Transverse colon (tissue), 4 donors: ENCODE measurements around the gene TCERG1L. TPM values are rescaled to one million over a fixed set of nuclear protein-coding genes. Genes with fewer than 3 reads are reported as not detected.

ENCODE experiments used
- DNase-seq: peaks from one replicate; pipeline ENCODE4 v3.0.0-alpha.2; 2019
- H3K27ac ChIP-seq, 4 donors: fragments of 200-600 bp; sonication (generic); 2 replicates each; pipeline ENCODE4 v1.5.1; 2016 to 2018; ENCODE audit warnings: inconsistent platforms in 4 of 4
- H3K27me3 ChIP-seq: fragments of 200-600 bp; sonication (generic); 2 replicates; pipeline ENCODE4 v1.5.1; 2017; ENCODE audit warnings: inconsistent platforms
- H3K36me3 ChIP-seq, 4 donors: fragments of 200-600 bp; sonication (generic); 2 replicates each; pipeline ENCODE4 v1.5.1; 2017 to 2019; ENCODE audit warnings: inconsistent platforms in 4 of 4
- H3K4me1 ChIP-seq, 4 donors: fragments of 200-600 bp; sonication (generic); 2 replicates each; pipeline ENCODE4 v1.5.1; 2017 to 2020; ENCODE audit warnings: inconsistent platforms in 4 of 4
- H3K4me3 ChIP-seq, 4 donors: fragments of 200-600 bp; sonication (generic); 1 replicate in 1 of 4; 2 replicates in 3 of 4; pipeline versions ENCODE4 v1.5.1 to v1.6.1; 2017 to 2019; ENCODE audit warnings: inconsistent platforms in 4 of 4
- H3K9me3 ChIP-seq, 2 donors: fragments of 200-600 bp; sonication (generic); 2 replicates each; pipeline ENCODE4 v1.5.1; 2017 to 2019; ENCODE audit warnings: inconsistent platforms in 2 of 2
- EP300 ChIP-seq: sonication (generic); formaldehyde crosslinking; IDR thresholded peaks from one replicate; pipeline ENCODE4 v1.6.1; 2017; ENCODE audit warnings: antibody characterized with exemption, low read depth
- POLR2A ChIP-seq: fragments of 450-650 bp; IDR thresholded peaks from one replicate; pipeline ENCODE4 v1.6.1; 2016; ENCODE audit warnings: antibody characterized with exemption, mild to moderate bottlenecking, moderate library complexity
- POLR2AphosphoS5 ChIP-seq, 3 donors: sonication (generic); formaldehyde crosslinking; IDR thresholded peaks; one replicate each; pipeline ENCODE4 v1.6.1; 2016; ENCODE audit warnings: antibody characterized with exemption in 3 of 3
- WGBS, 2 donors: methylation state at CpG; one replicate each; pipeline ENCODE4 v1.1.5; 2018; ENCODE audit warnings: low coverage in 1 of 2; 5-methylcytosine and 5-hydroxymethylcytosine counted together
- in situ Hi-C, 4 donors: fragments of 200-750 bp; cut with MboI; loops; one replicate each; pipeline versions ENCODE4 v1.15.0 to v1.15.1; 2017; ENCODE audit warnings: low sequenced_read_pairs in 3 of 4, low pct_ligation_motif_present in 1 of 4, low pct_unique_long_range_greater_than_20kb in 1 of 4
- intact Hi-C: fragments of 100-400 bp; cut with DNase I; formaldehyde crosslinking; loops from one replicate; pipeline ENCODE4 v1.15.1; 2023; ENCODE audit warnings: low total_unique reads
- total RNA-seq, 4 donors: library from RNA; depleted of rRNA; stranded (reverse); fragments of >200 nt; gene quantifications; one replicate each; pipeline ENCODE4 v1.1.0, GENCODE V29; 2016
- TF ChIP-seq, protein P1 (sequence below), 5 experiments: fragments of 200-600 bp in 3 of 5; fragments of 450-650 bp in 2 of 5; sonication (generic) in 3 of 5; IDR thresholded peaks; 1 replicate in 2 of 5; 2 replicates in 3 of 5; pipeline ENCODE4 v1.5.1; 2016 to 2017; ENCODE audit warnings: antibody characterized with exemption in 5 of 5, inconsistent platforms in 3 of 5, mild to moderate bottlenecking in 2 of 5, moderate library complexity in 1 of 5

The TCERG1L gene
- total RNA-seq, 4 donors from 2014 or later, result 0.16 TPM; not detected in 3

DNA sequence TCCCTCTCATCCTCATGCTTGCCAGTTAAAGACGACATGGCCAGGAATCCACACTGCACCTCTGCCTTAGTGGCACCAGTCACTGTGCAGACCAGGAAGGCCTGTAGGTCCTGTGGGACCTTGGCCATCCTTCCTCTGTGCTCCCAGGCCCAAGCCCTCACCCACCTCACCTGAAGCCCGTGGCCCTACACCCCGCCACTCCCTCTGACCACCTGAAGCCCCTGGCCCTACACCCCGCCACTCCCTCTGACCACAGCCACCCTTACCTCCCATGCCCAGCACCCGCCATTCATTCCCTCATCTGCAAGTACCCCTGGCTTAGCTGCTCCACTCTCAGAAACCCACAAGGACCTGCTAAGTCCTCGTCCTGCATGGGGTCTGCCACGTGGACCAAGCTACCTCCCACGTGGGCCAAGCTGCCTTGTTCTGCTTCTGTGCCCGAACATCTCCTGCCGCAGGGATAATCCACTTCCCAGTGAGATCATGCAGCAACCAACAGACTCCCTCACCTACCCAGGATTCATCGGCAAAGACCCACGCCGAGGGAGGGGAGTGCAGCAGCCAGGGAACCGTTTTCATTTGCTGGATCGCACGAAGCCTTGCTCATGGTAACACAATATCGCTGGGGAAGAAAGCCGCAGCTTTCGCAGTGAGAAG is 151.2 kb downstream of the TCERG1L start:
- no peak for TF ChIP-seq POLR2AphosphoS5 (IDR thresholded peaks at IDR 0.05)
- no peak for TF ChIP-seq POLR2A
- no peak for TF ChIP-seq EP300
- TF ChIP-seq, protein P1, sequence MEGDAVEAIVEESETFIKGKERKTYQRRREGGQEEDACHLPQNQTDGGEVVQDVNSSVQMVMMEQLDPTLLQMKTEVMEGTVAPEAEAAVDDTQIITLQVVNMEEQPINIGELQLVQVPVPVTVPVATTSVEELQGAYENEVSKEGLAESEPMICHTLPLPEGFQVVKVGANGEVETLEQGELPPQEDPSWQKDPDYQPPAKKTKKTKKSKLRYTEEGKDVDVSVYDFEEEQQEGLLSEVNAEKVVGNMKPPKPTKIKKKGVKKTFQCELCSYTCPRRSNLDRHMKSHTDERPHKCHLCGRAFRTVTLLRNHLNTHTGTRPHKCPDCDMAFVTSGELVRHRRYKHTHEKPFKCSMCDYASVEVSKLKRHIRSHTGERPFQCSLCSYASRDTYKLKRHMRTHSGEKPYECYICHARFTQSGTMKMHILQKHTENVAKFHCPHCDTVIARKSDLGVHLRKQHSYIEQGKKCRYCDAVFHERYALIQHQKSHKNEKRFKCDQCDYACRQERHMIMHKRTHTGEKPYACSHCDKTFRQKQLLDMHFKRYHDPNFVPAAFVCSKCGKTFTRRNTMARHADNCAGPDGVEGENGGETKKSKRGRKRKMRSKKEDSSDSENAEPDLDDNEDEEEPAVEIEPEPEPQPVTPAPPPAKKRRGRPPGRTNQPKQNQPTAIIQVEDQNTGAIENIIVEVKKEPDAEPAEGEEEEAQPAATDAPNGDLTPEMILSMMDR (IDR thresholded peaks at IDR 0.05), result no peak
- Histone ChIP-seq H3K27ac (no peak overlapping the region), H3K4me3 (no peak overlapping the region), H3K36me3 (no peaks in the 10 kb centered on the region), H3K27me3 (no peaks in the 10 kb centered on the region), H3K4me1 (no peaks in the 10 kb centered on the region), H3K9me3 (no peaks in the 10 kb centered on the region)
- intact Hi-C loops, result no loop called here
- WGBS, 2 donors, result 87 to 90% methylated on average over 2 to 19 of the region's 19 CpGs
- DNase-seq, result no peak
- in situ Hi-C loops, result no loop called here

GRCh38 chr10:131159771-131160170 is 151.8 kb downstream of the TCERG1L start:
- H3K36me3 ChIP-seq, result no peaks in the 10 kb centered on the region
- intact Hi-C loops (no loop called here), in situ Hi-C loops (no loop called here)
- WGBS, 2 donors, result 80 to 82% methylated on average over 3 to 9 of the region's 9 CpGs
- H3K4me3 ChIP-seq, result no peak overlapping the region
- DNase-seq, result no peak
- TF ChIP-seq, protein P1 (IDR thresholded peaks at IDR 0.05), result no peak
- TF ChIP-seq POLR2AphosphoS5 (IDR thresholded peaks at IDR 0.05) (no peak), EP300 (no peak), POLR2A (no peak)
- no peak overlapping the region for H3K27ac ChIP-seq
- H3K9me3 ChIP-seq, result no peaks in the 10 kb centered on the region
- no peaks in the 10 kb centered on the region for H3K4me1 ChIP-seq
- H3K27me3 ChIP-seq, result no peaks in the 10 kb centered on the region

- in situ Hi-C loops (no loop called here), intact Hi-C loops (no loop called here)
- H3K4me3 ChIP-seq, result no peak overlapping the region
- H3K27ac ChIP-seq, result no peak overlapping the region
- no peaks in the 10 kb centered on the region for H3K9me3 ChIP-seq
- DNase-seq, result no peak
- 87% methylated on average over 17 of the region's 17 CpGs; no CpG with 5 or more reads in 1 of the 2 donors for WGBS, 2 donors
- TF ChIP-seq, protein P1 (IDR thresholded peaks at IDR 0.05), result no peak
- TF ChIP-seq EP300 (no peak), POLR2A (no peak), POLR2AphosphoS5 (IDR thresholded peaks at IDR 0.05) (no peak)
- H3K36me3 ChIP-seq, result no peaks in the 10 kb centered on the region
- no peaks in the 10 kb centered on the region for H3K27me3 ChIP-seq
- H3K4me1 ChIP-seq, result no peaks in the 10 kb centered on the region
These were observed 152.8 kb downstream of the TCERG1L start for GRCh38 chr10:131158695-131159094.

DNA sequence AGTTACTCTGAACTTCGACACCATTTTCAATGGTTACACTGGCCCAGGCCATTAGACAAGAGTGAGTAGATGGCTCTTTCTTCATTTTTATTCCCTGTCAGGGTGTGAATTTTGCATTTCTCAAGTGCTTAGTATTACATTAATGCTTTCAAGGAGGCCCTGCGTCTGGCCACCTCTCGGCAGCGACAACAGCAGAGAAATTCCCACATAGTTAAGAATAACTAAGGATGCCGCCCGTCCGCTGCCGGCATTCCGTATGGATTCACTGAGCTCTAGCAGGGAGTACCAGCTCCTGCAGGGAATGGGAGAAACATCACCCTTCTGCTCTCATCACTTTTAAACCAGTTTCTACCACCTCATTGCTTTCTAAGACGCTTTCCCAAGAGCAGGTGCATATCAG is 153.6 kb downstream of the TCERG1L start:
- 91 to 93% methylated on average over 2 to 10 of the region's 10 CpGs for WGBS, 2 donors
- in situ Hi-C loops, result no loop called here

More for the DNA sequence above, 153.6 kb downstream of the TCERG1L start:
- Histone ChIP-seq H3K9me3 (no peaks in the 10 kb centered on the region), H3K27me3 (no peaks in the 10 kb centered on the region), H3K27ac (no peak overlapping the region), H3K4me3 (no peak overlapping the region), H3K4me1 (no peaks in the 10 kb centered on the region), H3K36me3 (no peaks in the 10 kb centered on the region)
- no peak for TF ChIP-seq EP300
- TF ChIP-seq, protein P1 (IDR thresholded peaks at IDR 0.05), result no peak
- no peak for TF ChIP-seq POLR2AphosphoS5 (IDR thresholded peaks at IDR 0.05)
- TF ChIP-seq POLR2A, result no peak
- no peak for DNase-seq
- intact Hi-C loops, result no loop called here
